Astrocyte of the spinal cord (primary cell): Measurements from ENCODE around the gene DYNC1LI2.
A peak's percentile ranks its signal among the peaks of the same experiment; 100 is the strongest.
"Not testable (repeated sequence)": the region's sequence is repeated elsewhere in the genome, so short reads cannot be mapped to it uniquely, and the experiment has no call there.

Source experiments
- DNase-seq: peaks from one replicate; pipeline ENCODE4 v3.0.0; 2011; ENCODE audit warnings: low read depth, low spot score
- H3K4me3 ChIP-seq: 2 replicates; pipeline ENCODE4 v1.5.1; 2011; ENCODE audit warnings: low read depth, mild to moderate bottlenecking, low read length, moderate library complexity
- in situ Hi-C: cut with HindIII; loops from 2 replicates; pipeline ENCODE4 v1.10.0; 2017; ENCODE audit warnings: low sequenced_read_pairs
- TF ChIP-seq, protein P1 (sequence below): IDR thresholded peaks from 2 replicates; pipeline ENCODE4 v1.5.1; 2012; ENCODE audit warnings: low read depth, mild to moderate bottlenecking, low read length, inconsistent platforms

DYNC1LI2 gene

GRCh38 chr16:66689282-66689681 lies 62.1 kb downstream of the DYNC1LI2 start:
- TF ChIP-seq, protein P1, sequence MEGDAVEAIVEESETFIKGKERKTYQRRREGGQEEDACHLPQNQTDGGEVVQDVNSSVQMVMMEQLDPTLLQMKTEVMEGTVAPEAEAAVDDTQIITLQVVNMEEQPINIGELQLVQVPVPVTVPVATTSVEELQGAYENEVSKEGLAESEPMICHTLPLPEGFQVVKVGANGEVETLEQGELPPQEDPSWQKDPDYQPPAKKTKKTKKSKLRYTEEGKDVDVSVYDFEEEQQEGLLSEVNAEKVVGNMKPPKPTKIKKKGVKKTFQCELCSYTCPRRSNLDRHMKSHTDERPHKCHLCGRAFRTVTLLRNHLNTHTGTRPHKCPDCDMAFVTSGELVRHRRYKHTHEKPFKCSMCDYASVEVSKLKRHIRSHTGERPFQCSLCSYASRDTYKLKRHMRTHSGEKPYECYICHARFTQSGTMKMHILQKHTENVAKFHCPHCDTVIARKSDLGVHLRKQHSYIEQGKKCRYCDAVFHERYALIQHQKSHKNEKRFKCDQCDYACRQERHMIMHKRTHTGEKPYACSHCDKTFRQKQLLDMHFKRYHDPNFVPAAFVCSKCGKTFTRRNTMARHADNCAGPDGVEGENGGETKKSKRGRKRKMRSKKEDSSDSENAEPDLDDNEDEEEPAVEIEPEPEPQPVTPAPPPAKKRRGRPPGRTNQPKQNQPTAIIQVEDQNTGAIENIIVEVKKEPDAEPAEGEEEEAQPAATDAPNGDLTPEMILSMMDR: no peak
- no peak overlapping the region for H3K4me3 ChIP-seq
- in situ Hi-C loops: no loop called here
- DNase-seq: no peak

- in situ Hi-C loops: no loop called here
- TF ChIP-seq, protein P1: no peak
- DNase-seq: no peak
- H3K4me3 ChIP-seq: no peak overlapping the region
Observed at GRCh38 chr16:66687906-66688625, 63.3 kb downstream of the DYNC1LI2 start.

DNA sequence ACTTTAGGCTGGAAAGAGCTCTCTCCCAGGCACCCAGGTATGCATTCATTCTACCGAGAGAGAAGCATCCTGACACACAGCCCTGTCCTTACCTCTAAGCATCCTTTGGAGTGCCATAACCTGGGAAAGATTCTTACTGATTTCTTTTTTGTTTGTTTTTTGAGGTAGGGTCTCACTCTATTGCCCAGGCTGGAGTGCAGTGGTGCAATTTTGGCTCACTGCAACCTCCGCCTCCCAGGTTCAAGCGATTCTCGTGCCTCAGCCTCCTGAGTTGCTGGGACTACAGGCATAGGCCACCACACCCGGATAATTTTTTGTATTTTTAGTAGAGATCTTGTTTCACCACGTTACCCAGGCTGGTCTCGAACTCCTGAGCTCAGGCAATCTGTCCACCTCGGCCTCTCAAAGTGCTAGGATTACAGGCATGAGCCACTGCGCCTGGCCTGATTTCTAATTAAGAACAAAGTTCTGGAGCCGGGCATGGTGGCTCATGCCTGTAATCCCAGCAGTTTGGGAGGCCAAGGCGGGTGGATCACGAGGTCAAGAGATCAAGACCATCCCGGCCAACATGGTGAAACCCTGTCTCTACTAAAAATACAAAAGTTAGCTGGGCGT lies 65.8 kb downstream of the DYNC1LI2 start:
- in situ Hi-C loops, H3K4me3 ChIP-seq, DNase-seq: not testable (repeated sequence)

- TF ChIP-seq, protein P1: no peak
Observed at GRCh38 chr16:66682271-66682670, 69.1 kb downstream of the DYNC1LI2 start.

DNA sequence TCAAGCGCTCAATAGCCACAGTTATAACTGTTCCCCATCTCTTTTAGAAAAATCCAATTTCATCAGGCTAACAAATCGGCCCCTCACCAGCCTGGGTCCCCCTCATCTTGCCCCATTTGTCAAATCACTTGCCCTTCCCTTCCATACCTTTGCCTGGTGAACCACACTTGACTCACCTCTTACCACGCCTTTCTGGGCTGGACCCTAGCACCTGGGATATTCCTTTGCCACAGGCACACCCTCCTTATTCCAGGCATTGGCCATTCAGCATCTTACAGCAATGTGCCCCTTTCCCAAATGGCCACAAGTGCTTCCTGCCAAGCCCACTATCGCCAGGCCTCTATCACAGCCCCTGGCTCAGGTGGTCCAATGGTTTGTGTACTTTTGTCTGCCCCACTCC lies 69.7 kb downstream of the DYNC1LI2 start:
- TF ChIP-seq, protein P1: no peak
- in situ Hi-C loops: no loop called here
- H3K4me3 ChIP-seq: no peak overlapping the region
- no peak for DNase-seq

More at GRCh38 chr16:66682271-66682670, 69.1 kb downstream of the DYNC1LI2 start:
- no peak overlapping the region for H3K4me3 ChIP-seq
- peak; percentile 61 for DNase-seq
- in situ Hi-C loops: no loop called here

DNA sequence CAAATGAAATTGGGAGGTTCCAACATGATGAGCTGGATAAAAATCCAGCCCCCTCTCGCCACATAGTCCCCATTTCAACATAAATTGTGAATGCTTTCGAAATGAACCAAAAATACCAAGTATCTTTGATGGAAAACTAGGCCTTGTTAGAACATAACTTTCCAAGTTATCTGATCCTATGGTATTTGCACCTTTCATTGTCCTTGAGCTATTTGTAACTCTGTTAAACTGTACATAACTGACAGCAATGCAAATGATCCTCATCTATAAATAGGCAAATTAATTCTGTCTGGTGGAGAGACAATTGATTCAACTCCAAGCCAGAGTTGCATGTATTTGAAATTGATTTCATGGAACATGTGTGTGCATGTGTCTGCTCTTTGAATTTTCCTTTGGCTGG lies 73.1 kb downstream of the DYNC1LI2 start:
- no peak overlapping the region for H3K4me3 ChIP-seq
- in situ Hi-C loops: no loop called here
- no peak for DNase-seq
- TF ChIP-seq, protein P1: no peak

- TF ChIP-seq, protein P1: no peak
- DNase-seq: no peak
- in situ Hi-C loops: no loop called here
- H3K4me3 ChIP-seq: no peak overlapping the region
Observed at GRCh38 chr16:66677836-66678235, 73.6 kb downstream of the DYNC1LI2 start.
